HT1080 (cell line): ENCODE measurements around the gene KPRP. TPM values are rescaled to one million over a fixed set of nuclear protein-coding genes. Genes with fewer than 3 reads are reported as not detected.
A peak's percentile ranks its signal among the peaks of the same experiment; 100 is the strongest.

Source experiments
- DNase-seq: peaks from one replicate; pipeline ENCODE4 v3.0.0-alpha.2; 2015; ENCODE audit warnings: low read depth
- polyA plus RNA-seq, 2 experiments: library from polyadenylated mRNA; depleted of rRNA; stranded (reverse); fragments of >200 nt; gene quantifications; 2 replicates each; pipeline ENCODE4 v1.2.3, GENCODE V29; 2015
- total RNA-seq: library from RNA; depleted of rRNA; stranded (reverse); fragments of >200 nt; shearing (Covaris generic); gene quantifications from 2 replicates; pipeline ENCODE4 v1.2.3, GENCODE V29; 2014; rRNA removed

KPRP gene, protein sequence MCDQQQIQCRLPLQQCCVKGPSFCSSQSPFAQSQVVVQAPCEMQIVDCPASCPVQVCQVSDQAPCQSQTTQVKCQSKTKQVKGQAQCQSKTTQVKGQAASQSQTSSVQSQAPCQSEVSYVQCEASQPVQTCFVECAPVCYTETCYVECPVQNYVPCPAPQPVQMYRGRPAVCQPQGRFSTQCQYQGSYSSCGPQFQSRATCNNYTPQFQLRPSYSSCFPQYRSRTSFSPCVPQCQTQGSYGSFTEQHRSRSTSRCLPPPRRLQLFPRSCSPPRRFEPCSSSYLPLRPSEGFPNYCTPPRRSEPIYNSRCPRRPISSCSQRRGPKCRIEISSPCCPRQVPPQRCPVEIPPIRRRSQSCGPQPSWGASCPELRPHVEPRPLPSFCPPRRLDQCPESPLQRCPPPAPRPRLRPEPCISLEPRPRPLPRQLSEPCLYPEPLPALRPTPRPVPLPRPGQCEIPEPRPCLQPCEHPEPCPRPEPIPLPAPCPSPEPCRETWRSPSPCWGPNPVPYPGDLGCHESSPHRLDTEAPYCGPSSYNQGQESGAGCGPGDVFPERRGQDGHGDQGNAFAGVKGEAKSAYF
- total RNA-seq: not detected in 2 replicates
- 0.65 and 0.80 TPM in 2 replicates for polyA plus RNA-seq (2015; cell fraction: cytosol; rRNA removed)
- polyA plus RNA-seq (2015; cell fraction: nucleus; rRNA removed): 0.92 and 1.1 TPM in 2 replicates

DNA sequence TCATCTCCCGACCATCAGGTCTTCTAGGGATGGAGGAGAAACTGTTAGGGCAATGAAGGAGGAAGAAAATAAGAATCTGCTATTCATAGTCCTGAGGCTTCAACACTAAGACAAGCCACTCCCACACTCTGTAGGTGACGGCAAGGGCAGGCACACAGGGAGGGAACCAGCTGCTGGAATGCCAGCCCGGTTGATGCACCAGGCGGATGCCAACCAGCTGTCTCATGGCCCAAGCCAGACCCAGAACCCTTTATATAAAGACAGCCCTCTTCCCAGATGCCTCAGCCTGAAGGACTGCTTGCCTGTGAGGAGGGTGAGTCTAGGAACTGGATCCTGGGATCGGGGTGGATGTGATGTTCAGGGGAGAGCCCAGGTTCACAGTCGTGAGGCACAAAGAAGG is at the start of gene KPRP:
Gene KPRP (plus strand): TSS at position 279 of the 400 bp plus-strand sequence. CDS start 1,564 bp downstream, outside the sequence.
- DNase-seq: no peak

DNA sequence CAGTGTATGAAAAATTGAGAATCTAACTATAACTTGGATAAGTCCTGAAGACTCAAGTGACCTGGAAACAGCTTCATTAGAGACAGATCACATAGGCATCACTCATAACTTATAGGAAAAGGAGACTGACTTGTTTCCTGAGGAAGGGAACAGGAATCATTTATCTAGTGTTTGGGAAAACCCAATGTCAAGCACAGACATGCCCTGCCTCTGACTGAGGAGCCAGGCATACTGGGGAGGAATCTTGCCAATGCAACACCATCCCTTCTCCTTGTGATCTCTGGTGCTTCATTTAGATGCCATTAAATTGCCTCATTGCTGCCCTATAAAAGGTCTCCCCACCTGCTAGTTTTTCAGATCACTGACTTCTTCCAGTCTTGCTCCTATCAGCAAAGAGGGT is 39.6 kb upstream of the KPRP start:
- DNase-seq: no peak

DNA sequence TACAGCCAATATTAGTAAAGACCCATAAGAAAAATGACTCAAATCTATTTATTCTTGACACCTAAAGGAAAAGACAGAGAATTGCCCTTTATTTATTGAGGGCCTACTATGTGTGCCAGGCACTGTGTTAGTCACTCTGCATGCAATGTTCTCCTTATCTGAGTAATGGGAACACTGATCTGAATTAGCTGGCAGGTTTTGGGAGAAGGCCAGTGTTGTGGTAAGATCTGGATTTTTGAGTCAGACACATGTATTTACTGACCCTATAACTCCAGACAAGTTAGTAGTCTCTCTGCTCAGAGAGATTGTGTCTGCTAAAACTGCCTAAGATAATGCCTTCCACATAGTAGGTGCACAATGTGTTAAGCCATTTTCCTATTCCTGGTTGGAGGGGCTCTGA is 32.6 kb upstream of the KPRP start:
- DNase-seq: peak; percentile 29

DNA sequence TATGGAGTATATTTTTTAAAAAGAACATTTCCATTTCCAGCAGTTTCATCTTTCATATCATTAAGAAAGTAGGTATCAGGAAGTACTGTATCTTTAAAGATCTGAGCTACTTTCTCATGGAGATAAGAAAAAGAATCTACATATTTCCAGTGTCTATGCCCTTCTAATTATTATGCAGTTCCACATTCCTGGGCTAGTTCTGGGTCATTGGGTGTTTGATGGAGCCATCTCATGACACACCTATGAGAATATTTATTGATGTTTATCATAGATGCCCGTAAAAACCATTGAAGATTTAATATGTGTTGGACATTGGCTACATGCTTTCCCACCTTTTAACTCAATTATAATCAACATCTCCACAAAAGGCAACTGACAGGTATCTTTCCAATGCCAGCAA is 28.8 kb upstream of the KPRP start:
- no peak for DNase-seq

DNA sequence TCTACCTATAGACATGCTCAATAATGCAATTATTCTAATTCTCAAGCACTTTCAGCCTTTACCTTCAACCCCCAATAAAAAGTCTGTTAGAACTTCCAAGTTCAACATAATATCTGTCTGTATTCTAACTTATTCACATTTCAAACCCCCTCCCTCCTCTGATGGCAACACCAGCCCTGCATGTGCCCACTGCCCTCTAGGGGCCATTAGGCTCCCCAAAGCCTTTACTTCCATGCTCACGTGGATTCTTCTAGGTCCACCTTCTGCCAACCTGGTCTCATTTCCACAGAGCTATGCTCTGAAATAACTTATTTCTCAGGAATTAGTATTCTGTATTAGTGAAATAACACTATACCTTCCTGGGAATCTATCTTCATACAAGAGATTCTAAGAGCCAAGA is 22.2 kb upstream of the KPRP start:
- DNase-seq: peak; percentile 7

DNA sequence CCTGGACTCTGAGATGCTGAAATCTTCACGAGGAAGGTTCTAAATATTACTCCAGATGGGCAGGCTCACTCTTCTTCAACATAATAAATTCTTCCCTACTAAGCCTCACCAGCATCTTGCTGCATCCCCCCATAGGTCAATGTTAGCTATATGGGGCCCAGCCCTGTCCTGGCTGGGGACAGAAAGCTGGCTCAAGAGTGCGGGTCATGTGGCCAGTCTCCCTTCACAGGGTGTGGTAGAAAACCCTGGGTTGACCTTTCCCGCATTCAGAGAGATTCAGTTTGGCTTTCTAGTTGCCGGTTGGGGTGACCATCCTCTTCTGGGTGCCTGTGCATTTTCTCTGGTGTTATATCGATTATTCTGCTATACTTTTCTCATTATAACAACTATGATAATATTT is 19.8 kb upstream of the KPRP start:
- DNase-seq: no peak

DNA sequence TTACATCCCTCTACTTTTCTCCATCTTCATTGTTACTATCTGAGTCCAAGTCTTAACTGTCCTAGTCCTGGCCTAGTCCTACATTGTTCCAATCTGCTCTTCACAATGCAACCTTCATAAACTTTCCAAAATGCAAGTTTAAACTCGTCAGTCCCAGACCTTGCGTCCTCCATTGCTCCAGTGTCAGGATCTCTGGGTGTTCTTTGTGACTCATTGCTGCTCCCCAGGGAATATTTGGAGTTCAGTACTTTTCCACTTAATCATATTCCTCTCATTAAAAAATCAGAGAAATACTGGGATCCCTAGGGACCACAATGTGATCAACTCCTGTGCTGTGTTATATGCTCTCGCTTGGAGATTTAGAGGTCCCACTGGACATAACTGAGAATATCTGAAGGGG is 18.0 kb upstream of the KPRP start:
- no peak for DNase-seq

DNA sequence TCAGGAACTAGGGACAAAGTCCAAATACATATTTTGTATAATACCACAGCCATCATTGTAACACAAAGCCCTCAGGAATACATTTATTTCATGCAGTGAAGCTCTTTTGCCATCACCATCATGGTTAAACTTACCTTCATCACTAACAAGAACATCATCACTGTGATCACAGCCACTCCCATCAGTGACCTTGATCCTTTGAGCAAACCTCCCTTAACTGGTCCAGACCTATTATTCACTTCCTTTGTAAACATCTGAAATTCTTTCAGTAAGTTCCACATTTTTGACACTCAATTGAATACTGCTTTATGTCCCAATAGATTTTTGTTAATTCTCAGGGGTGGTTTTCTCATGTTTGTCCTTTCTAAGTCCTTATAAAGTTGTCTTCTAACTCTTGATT is 16.2 kb upstream of the KPRP start:
- peak; percentile 7 for DNase-seq

DNA sequence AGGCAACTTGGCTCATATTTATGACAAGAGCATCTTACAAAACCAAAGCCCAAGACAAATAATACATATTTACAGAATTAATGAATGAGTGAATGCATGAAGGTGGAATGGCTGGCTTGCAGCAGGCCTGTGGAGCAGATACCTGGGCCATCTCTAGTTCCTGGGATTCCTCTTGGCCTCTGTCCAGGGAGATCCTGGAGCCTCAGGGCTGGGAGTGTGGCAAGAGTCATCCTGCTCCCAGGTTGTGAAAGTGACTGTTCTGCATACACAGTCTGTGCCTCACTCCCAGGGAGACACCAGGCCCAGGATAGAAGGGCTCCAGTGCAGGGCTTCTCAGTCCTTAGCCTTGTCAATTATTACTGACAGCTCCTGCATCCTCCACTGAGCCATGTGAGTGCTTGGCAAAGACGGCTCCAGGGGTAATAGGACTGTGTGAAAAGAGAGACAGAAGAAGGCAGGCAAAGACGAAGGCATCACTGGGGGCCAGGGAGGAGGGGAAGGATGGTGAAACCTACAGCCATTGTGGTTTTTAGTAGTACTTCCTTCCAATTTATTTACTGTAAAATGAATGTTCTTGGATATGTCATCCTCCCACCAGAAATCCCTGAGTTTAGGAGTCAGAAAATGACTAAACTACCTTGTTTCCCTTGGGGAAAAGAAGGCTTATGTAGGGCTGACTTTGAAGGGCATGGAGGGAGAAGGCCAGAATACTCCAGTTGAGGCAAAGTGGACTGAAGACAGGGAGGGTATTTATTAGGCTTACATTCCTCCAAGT is 14.3 kb upstream of the KPRP start:
- peak; percentile 17 for DNase-seq

DNA sequence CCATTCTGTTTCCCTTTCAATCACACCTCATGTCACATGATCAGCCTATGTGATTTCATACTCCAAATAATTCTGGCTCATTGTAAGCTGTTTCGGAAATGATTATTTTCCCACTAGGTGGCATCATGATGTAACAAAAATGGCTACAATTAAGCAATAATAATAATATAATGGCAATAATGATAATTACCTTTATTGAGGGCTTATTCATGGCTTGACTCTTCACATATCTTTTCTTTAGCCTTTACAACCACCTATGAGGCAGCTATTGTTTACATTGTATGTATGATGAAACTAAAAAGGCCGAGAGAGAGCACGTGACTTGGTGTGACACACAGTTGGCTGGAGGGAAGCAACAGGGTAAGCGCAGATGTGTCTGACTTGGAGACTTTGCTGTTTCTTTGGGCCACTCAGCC is 12.5 kb upstream of the KPRP start:
- DNase-seq: peak; percentile 77

DNA sequence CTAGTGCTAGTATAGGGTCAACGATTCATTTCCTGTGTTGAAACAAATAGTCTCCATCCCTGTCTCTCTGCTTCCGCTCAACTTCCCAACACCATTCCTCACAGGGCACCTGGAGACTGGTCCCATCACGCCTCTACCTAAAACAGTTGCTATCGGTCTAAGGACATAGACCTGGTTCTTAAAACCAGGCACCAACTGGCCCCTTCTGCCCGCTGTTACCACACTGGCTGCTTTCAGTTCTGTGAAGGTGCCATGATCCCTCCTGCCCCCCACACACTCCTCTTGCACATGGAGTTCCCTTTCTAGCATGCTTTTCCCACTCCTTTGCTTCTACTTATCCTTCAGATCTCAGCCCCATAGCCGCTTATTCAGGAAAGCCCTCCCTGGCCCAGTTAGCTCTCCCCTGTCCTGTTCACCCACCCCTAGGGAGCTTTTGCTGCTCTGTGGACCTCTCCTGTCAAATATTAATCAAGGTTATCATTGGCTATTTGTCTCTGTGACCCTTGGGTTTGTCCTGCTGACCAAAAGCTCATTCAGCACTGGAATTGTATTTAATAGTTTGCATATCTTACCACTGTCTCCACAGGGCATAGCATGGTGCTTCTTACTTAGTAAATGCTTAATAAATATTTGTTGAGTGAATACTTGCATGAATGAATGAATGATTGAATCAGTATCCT is 11.9 kb upstream of the KPRP start:
- no peak for DNase-seq

DNA sequence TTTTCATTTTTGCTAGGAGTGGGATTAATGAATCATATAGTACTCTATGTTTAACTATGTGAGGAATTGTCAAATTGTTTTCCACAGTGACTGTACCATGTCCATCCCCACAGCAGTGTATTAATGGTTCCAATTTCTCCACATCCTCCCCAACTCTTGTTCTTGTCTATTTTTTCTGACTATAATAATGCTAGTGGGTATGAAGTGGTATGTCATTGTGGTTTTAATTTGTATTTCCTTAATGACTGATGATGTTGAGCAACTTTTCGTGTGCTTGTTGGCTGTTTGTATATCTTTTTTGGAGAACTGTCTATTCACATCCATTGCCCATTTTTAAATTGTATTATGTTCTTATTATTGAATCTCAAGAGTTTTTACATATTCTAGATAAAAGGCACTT is 10.0 kb upstream of the KPRP start:
- DNase-seq: no peak

DNA sequence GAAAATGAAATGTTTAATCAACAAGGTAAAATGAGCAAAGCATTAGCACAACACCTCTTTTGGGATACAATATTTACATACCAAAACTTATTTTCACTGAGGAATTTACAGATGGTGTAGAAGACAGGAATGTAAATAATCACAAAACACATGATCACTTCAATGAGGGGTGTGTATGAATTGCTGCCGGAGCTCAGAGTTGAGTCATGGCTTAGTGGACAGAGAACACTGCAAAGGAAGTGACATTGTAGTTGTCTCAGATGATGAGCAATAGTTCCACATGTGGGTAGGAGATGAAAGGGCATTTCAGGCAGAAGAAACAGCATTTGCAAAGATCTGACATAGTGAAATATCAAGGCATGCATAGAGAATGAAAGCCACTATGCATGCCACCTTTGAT is 5.6 kb upstream of the KPRP start:
- peak; percentile 91 for DNase-seq

DNA sequence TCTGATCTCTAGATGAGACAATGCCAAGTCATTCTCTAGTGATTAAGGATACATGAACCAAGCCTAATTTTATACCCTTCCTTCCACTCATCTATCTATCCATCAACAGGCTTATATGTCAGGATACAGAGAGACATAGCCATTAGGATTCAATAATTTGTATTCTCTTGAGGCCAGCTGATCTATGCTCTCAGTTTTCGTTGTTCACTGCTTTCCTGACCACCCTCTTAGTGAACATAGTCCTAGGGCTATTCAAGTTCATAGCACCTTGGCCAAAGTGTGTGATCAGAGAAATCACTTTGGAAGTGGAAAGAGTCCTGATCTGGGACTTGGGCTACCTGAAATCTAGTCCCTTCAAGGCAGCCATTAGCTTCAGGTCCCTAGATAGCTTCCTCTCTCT is 4.2 kb upstream of the KPRP start:
- no peak for DNase-seq

DNA sequence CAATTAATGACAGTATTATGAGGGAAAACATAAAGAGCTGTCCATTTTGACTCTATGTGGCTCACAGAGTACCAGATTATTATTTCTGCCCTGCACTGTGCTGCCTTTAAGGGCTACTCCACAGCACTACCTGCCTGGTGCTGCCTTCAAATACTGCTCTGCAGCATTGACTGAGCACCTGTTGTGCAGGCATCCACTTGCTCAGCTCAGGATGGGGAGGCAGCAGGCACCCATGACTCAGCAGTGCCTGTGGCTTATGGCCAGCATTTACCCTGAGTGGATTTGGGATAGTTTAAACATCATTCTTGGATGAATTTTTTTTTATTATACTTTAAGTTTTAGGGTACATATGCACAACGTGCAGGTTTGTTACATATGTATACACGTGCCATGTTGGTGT is 953 bp upstream of the KPRP start:
- no peak for DNase-seq

DNA sequence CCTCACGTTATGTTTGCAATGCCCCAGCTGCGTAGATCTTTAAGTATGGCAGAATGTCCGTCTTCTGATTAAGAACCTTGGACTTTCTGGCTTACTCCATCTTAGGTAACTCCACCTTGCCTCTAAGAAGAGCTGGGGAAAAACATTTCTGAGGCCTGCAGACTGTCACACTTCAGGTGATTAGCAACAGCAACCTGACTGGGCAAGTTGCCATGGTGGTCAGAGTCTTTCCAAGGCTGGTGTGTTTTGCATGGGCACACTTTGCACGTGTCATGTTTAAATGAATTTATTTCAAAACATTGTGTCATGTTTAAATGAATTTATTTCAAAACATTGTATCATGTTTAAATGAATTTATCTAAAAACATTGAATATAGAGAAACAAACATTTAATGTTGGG is 811 bp downstream of the KPRP start:
- DNase-seq: no peak

DNA sequence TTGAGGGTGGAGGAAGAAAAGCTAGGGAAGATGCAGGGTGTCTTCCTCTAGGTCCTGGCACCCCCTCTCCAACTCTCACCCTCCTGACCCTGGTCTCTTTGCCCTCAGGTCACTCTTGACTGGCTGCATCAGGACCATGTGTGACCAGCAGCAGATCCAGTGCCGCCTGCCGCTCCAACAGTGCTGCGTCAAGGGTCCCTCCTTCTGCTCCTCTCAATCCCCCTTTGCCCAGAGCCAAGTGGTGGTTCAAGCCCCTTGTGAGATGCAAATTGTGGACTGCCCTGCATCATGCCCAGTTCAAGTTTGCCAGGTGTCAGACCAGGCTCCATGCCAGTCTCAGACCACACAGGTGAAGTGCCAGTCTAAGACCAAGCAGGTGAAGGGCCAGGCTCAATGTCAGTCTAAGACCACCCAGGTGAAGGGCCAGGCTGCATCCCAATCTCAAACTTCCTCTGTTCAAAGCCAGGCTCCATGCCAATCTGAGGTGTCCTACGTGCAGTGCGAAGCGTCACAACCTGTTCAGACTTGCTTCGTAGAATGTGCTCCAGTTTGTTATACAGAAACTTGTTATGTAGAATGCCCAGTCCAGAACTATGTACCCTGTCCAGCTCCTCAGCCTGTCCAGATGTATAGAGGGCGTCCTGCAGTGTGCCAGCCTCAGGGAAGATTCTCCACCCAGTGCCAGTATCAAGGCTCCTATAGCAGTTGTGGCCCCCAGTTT is 1.8 kb downstream of the KPRP start:
- DNase-seq: no peak

DNA sequence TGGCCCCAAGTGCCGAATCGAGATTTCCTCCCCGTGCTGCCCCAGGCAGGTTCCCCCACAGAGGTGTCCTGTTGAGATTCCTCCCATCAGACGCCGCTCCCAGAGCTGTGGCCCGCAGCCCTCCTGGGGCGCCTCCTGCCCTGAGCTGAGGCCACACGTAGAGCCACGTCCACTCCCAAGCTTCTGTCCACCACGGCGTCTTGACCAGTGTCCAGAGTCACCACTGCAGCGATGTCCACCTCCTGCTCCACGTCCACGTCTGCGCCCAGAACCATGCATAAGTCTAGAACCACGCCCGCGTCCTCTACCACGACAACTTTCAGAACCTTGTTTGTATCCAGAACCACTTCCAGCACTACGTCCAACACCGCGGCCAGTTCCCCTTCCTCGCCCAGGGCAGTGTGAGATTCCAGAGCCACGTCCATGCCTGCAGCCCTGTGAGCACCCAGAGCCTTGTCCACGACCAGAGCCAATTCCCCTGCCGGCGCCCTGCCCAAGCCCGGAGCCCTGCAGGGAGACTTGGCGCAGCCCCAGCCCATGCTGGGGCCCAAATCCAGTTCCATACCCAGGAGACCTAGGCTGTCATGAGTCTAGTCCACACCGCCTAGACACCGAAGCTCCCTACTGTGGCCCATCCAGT is 2.8 kb downstream of the KPRP start:
- DNase-seq: no peak

DNA sequence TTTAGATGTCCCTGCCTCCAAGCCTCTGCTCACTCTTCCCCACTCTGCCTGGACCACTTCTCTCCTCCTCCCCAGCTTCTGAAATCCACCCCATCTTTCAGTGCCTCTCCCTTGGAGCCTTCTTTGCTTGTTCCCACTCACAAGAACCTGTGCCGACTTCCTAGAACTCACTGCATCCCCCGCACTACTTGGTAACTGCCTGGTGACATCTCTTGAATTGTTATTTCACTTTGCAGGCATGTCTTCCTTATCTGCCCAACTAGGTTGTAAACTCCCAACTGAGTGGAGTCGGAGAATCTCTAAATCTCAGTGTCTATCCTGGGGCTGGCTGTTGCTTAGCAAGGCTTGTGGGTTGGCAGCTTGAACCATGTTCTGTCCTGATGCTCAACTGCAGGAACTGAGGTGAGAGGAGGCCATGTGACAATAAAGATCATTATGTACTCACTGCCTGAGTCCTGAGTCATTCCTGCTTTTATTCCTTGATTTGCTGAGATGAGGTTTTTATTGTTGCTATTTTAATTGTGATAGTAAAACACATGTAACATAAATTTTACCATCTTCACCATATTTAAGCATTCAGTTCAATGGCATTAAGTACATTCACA is 3.9 kb downstream of the KPRP start:
- DNase-seq: peak; percentile 31
